Neuron (in vitro differentiated cells): ENCODE measurements around the gene MRPS26.
"Not testable (repeated sequence)": the region's sequence is repeated elsewhere in the genome, so short reads cannot be mapped to it uniquely, and the experiment has no call there.

Experiments used
- H2AFZ ChIP-seq: one replicate; pipeline ENCODE4 v1.6.1; 2013; ENCODE audit warnings: low read depth, mild to moderate bottlenecking, inconsistent platforms, low read length, moderate library complexity
- H3K27me3 ChIP-seq: one replicate; pipeline ENCODE4 v1.6.1; 2013; ENCODE audit warnings: low read length; ENCODE audit not compliant: insufficient read depth
- H3K36me3 ChIP-seq: one replicate; pipeline ENCODE4 v1.6.1; 2013; ENCODE audit warnings: low read length; ENCODE audit not compliant: insufficient read depth
- H3K4me1 ChIP-seq: one replicate; pipeline ENCODE4 v1.6.1; 2013; ENCODE audit warnings: low read length; ENCODE audit not compliant: insufficient read depth
- H3K4me3 ChIP-seq: 2 replicates; pipeline ENCODE4 v1.5.1; 2013; ENCODE audit warnings: mild to moderate bottlenecking, low read length, moderate library complexity
- H3K9me3 ChIP-seq: one replicate; pipeline ENCODE4 v1.6.1; 2013; ENCODE audit warnings: low read length

Gene MRPS26

GRCh38 chr20:3045816-3046676 lies at the start of gene MRPS26:
TSS of gene MRPS26 (plus strand) at chr20:3046052. CDS start at chr20:3046069, 17 bp downstream.
- Histone ChIP-seq H2AFZ (peak within 1 kb of the TSS; percentile 77), H3K4me1 (peaks cover 11% of the 10 kb centered on the region)

DNA sequence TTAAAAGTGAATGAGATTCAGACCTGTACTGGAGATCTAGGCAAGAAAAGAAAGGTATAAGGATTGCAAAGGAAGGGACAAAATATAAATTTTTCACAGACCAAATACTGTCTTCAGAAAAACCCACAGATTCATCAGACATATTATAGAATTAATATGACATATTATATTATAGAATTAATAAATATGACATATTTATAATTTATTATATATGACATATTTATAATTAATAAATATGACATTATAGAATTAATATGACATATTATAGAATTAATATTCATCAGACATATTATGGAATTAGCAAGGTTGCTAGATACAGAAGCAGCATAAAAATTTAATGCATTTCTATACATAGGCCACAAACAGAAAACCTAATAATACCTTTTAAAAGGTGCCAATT lies 47.1 kb upstream of the MRPS26 start:
- Histone ChIP-seq H3K9me3 (no peaks in the 10 kb centered on the region), H3K27me3 (no peaks in the 10 kb centered on the region), H3K36me3 (peaks cover 32% of the 10 kb centered on the region), H3K4me1 (no peaks in the 10 kb centered on the region), H2AFZ (no peak overlapping the region), H3K4me3 (no peak overlapping the region)

More at GRCh38 chr20:3045816-3046676, at the start of gene MRPS26:
- Histone ChIP-seq H3K36me3 (peaks cover 36% of the 10 kb centered on the region), H3K27me3 (no peaks in the 10 kb centered on the region), H3K9me3 (no peaks in the 10 kb centered on the region), H3K4me3 (peak within 1 kb of the TSS; percentile 96)

DNA sequence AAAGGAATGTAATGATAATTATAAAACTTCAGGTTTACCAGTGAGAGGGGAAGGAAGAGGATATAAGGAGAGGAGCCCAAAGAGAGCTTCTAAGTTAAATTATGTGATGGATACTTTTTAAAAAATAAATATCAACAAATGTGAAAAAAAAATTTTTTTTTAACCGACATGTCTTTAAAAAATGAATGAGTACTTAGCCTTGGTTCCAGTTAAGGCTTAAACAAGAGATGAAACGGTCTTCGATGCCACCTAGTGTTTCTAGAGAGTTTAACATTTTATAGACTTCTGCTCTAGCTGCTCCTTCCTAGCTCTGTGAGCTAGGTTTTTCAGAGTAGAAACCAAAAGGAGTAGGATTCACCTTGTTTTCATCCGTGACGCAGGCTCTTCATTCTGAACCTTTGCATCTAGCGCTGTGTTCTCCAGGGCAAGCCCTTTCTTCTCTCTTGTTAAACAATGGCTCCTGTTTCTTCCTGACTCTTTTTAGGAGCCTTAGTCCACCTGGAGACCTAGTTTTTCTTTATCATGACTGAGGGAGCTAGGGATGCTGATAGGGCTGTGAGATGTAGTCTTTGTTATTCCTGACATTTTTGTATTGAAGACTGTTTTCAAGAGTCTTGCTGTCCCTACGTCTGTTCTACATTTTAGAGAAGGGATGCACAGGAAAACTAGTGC lies 44.9 kb upstream of the MRPS26 start:
- H2AFZ ChIP-seq: no peak overlapping the region
- no peaks in the 10 kb centered on the region for H3K4me1 ChIP-seq
- peaks cover 25% of the 10 kb centered on the region for H3K36me3 ChIP-seq
- H3K27me3 ChIP-seq: no peaks in the 10 kb centered on the region
- H3K9me3 ChIP-seq: no peaks in the 10 kb centered on the region
- no peak overlapping the region for H3K4me3 ChIP-seq

DNA sequence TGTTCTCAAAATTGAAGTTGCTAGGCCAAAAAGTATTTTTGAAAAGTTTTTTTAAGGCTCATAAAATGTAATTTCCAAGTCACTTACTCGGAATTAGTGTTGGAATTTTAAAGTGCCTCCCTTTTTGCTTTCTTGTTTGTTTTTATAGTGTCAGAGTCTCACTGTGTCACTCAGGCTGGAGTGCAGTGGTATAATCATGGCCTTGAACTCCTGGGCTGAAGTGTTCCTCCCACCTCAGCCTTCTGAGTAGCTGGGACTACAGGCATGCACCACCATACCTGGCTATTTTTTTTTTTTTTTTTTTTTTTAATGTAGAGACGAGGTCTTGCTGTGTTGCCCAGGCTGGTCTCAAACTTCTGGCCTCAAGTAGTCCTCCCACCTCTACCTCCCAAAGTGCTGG lies 42.4 kb upstream of the MRPS26 start:
- no peaks in the 10 kb centered on the region for H3K27me3 ChIP-seq
- no peaks in the 10 kb centered on the region for H3K9me3 ChIP-seq
- H2AFZ ChIP-seq: no peak overlapping the region
- H3K4me3 ChIP-seq: no peak overlapping the region
- H3K36me3 ChIP-seq: peaks cover 46% of the 10 kb centered on the region
- H3K4me1 ChIP-seq: no peaks in the 10 kb centered on the region

- peaks cover 74% of the 10 kb centered on the region for H3K36me3 ChIP-seq
- H3K9me3 ChIP-seq: peaks cover 2% of the 10 kb centered on the region
- H3K4me3 ChIP-seq: no peak overlapping the region
- H3K27me3 ChIP-seq: no peaks in the 10 kb centered on the region
- no peak overlapping the region for H2AFZ ChIP-seq
- H3K4me1 ChIP-seq: no peaks in the 10 kb centered on the region
Observed at GRCh38 chr20:3010985-3011723, 34.7 kb upstream of the MRPS26 start.

DNA sequence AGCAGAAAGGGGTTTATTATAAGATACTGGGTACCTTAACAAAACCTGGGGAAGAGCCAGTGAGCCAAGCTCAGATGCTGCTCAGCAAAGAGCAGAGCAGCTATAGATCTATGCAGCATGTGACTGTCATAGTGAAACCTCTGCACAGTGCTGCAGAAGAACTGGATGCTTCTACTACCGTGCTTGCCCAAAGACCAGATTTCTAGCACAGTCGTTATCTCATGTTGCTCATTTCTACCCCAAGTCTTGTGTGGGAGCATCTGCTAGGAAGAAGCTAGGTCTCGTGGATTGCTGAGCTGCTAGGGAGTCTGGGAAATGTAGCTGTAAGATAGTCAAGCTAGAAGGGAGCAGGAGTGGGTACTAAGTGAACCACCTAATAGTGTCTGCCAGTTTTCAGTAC lies 34.1 kb upstream of the MRPS26 start:
- Histone ChIP-seq H2AFZ (no peak overlapping the region), H3K27me3 (no peaks in the 10 kb centered on the region), H3K4me3 (no peak overlapping the region), H3K36me3 (peaks cover 72% of the 10 kb centered on the region), H3K4me1 (no peaks in the 10 kb centered on the region), H3K9me3 (peaks cover 3% of the 10 kb centered on the region)

DNA sequence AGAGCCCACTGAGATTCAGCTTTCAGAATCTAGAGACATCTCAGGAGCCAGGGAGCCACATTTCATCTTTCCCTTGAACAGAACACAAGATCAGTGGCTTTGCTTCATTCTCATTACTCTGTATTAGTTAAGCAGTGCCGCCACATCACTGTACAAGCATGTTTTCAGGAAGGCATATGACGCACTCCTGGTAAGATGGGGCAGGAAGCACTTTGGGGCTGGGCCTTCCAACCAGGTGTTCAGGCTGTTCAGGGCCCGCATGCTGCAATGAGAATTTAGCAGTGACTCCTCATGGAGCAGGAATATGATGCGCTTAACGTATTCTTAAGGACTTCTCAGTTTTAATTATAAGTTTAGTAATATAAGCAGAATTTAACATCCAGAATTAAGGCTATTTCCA lies 32.1 kb upstream of the MRPS26 start:
- Histone ChIP-seq H3K27me3 (no peaks in the 10 kb centered on the region), H3K9me3 (peaks cover 7% of the 10 kb centered on the region), H3K36me3 (peaks cover 67% of the 10 kb centered on the region), H3K4me1 (no peaks in the 10 kb centered on the region), H2AFZ (no peak overlapping the region), H3K4me3 (no peak overlapping the region)

- Histone ChIP-seq H3K4me3 (no peak overlapping the region), H2AFZ (no peak overlapping the region), H3K4me1 (no peaks in the 10 kb centered on the region), H3K9me3 (peaks cover 7% of the 10 kb centered on the region), H3K27me3 (no peaks in the 10 kb centered on the region), H3K36me3 (peaks cover 63% of the 10 kb centered on the region)
Observed at GRCh38 chr20:3014179-3014578, 31.7 kb upstream of the MRPS26 start.

- peaks cover 58% of the 10 kb centered on the region for H3K36me3 ChIP-seq
- no peaks in the 10 kb centered on the region for H3K27me3 ChIP-seq
- no peak overlapping the region for H3K4me3 ChIP-seq
- H3K4me1 ChIP-seq: no peaks in the 10 kb centered on the region
- H2AFZ ChIP-seq: no peak overlapping the region
- peaks cover 7% of the 10 kb centered on the region for H3K9me3 ChIP-seq
Observed at GRCh38 chr20:3014662-3015061, 31.2 kb upstream of the MRPS26 start.

DNA sequence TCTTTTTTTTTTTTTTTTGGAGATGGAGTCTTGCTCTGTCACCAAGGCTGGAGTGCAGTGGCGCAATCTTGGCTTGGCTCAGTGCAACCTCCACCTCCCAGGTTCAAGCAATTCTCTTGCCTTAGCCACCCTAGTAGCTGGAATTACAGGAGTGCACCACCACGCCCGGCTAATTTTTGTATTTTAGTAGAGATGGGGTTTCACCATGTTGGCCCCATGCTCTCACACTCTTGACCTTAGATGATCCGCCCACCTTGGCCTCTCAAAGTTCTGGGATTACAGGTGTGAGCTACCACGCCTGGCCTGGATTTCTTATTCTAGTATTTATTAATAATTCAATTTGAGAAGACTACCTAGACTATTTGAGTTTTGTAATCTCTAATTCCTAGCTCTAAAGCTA lies 30.6 kb upstream of the MRPS26 start:
- H3K27me3 ChIP-seq, H3K4me3 ChIP-seq, H3K9me3 ChIP-seq, H2AFZ ChIP-seq, H3K4me1 ChIP-seq: not testable (repeated sequence)
- H3K36me3 ChIP-seq: peaks cover 55% of the 10 kb centered on the region

- H3K4me1 ChIP-seq: no peaks in the 10 kb centered on the region
- H3K36me3 ChIP-seq: peaks cover 66% of the 10 kb centered on the region
- H3K27me3 ChIP-seq: no peaks in the 10 kb centered on the region
- H3K9me3 ChIP-seq: peaks cover 4% of the 10 kb centered on the region
- no peak overlapping the region for H2AFZ ChIP-seq
- no peak overlapping the region for H3K4me3 ChIP-seq
Observed at GRCh38 chr20:3021327-3021726, 24.5 kb upstream of the MRPS26 start.

- H2AFZ ChIP-seq: no peak overlapping the region
- peaks cover 69% of the 10 kb centered on the region for H3K36me3 ChIP-seq
- peaks cover 4% of the 10 kb centered on the region for H3K9me3 ChIP-seq
- no peaks in the 10 kb centered on the region for H3K4me1 ChIP-seq
- no peaks in the 10 kb centered on the region for H3K27me3 ChIP-seq
- H3K4me3 ChIP-seq: no peak overlapping the region
Observed at GRCh38 chr20:3021777-3022176, 24.1 kb upstream of the MRPS26 start.
